Sigmoid colon (tissue), 7 donors: Measurements from ENCODE around the gene TLCD2. TPM values are rescaled to one million over a fixed set of nuclear protein-coding genes. Genes with fewer than 3 reads are reported as not detected.
"Not testable (repeated sequence)": the region's sequence is repeated elsewhere in the genome, so short reads cannot be mapped to it uniquely, and the experiment has no call there.

Experiments used
- DNase-seq: peaks from one replicate; pipeline ENCODE4 v3.0.0-alpha.2; 2019
- H3K27ac ChIP-seq, 4 donors: fragments of 200-600 bp; sonication (generic); one replicate each; pipeline ENCODE4 v1.5.1; 2016 to 2019; ENCODE audit warnings: mild to moderate bottlenecking in 1 of 4
- H3K27me3 ChIP-seq, 3 donors: fragments of 200-600 bp; sonication (generic); one replicate each; pipeline ENCODE4 v1.5.1; 2019; ENCODE audit warnings: mild to moderate bottlenecking in 1 of 3
- H3K36me3 ChIP-seq, 4 donors: fragments of 200-600 bp; sonication (generic); one replicate each; pipeline ENCODE4 v1.5.1; 2016 to 2019
- H3K4me1 ChIP-seq, 4 donors: fragments of 200-600 bp; sonication (generic); one replicate each; pipeline ENCODE4 v1.5.1; 2017 to 2019
- H3K4me3 ChIP-seq, 4 donors: fragments of 200-600 bp; sonication (generic); one replicate each; pipeline ENCODE4 v1.5.1; 2017 to 2019; ENCODE audit warnings: mild to moderate bottlenecking in 2 of 4, moderate library complexity in 1 of 4
- H3K9me3 ChIP-seq, 4 donors: fragments of 200-600 bp in 3 of 4; sonication (generic) in 3 of 4; one replicate each; pipeline versions ENCODE4 v1.5.1 to v1.6.1; 2013 to 2019
- EP300 ChIP-seq, 4 donors: sonication (generic); formaldehyde crosslinking; IDR thresholded peaks; one replicate each; pipeline ENCODE4 v1.6.1; 2017; ENCODE audit warnings: antibody characterized with exemption in 4 of 4
- POLR2A ChIP-seq, 2 donors: fragments of 450-650 bp; IDR thresholded peaks; one replicate each; pipeline ENCODE4 v1.6.1; 2016; ENCODE audit warnings: antibody characterized with exemption in 2 of 2, mild to moderate bottlenecking in 2 of 2, moderate library complexity in 2 of 2
- POLR2AphosphoS5 ChIP-seq, 4 donors: sonication (generic); formaldehyde crosslinking; IDR thresholded peaks; one replicate each; pipeline ENCODE4 v1.6.1; 2017; ENCODE audit warnings: antibody characterized with exemption in 4 of 4
- WGBS, 2 donors: extraction: QIAGEN DNeasy Blood & Tissue Kit; methylation state at CpG; one replicate each; pipeline ENCODE4 v1.1.7; 2013; 5-methylcytosine and 5-hydroxymethylcytosine counted together
- intact Hi-C: fragments of 100-400 bp; cut with DNase I; formaldehyde crosslinking; loops from one replicate; pipeline ENCODE4 v1.15.1; 2023
- polyA plus RNA-seq, 3 donors: library from polyadenylated mRNA; stranded (reverse); fragments of 200-250 nt; gene quantifications; one replicate each; pipeline ENCODE4 v1.2.3, GENCODE V29; 2013
- total RNA-seq, 4 donors: library from RNA; depleted of rRNA; stranded (reverse); fragments of >200 nt; gene quantifications; one replicate each; pipeline ENCODE4 v1.1.0, GENCODE V29; 2016
- TF ChIP-seq, protein P1 (sequence below), 4 experiments: fragments of 450-650 bp in 3 of 4; fragments of 200-600 bp in 1 of 4; IDR thresholded peaks; one replicate each; pipeline ENCODE4 v1.5.1; 2016 to 2019; ENCODE audit warnings: antibody characterized with exemption in 4 of 4, mild to moderate bottlenecking in 3 of 4, moderate library complexity in 2 of 4
- donor health status: healthy with polysubstance abuse.
- donor health status: Bipolar disorder and iron deficiency.
- donor health status: healthy.

The TLCD2 gene
- total and polyA plus RNA-seq, 7 donors, result 2.6 to 23.2 (median 5.4) TPM

DNA sequence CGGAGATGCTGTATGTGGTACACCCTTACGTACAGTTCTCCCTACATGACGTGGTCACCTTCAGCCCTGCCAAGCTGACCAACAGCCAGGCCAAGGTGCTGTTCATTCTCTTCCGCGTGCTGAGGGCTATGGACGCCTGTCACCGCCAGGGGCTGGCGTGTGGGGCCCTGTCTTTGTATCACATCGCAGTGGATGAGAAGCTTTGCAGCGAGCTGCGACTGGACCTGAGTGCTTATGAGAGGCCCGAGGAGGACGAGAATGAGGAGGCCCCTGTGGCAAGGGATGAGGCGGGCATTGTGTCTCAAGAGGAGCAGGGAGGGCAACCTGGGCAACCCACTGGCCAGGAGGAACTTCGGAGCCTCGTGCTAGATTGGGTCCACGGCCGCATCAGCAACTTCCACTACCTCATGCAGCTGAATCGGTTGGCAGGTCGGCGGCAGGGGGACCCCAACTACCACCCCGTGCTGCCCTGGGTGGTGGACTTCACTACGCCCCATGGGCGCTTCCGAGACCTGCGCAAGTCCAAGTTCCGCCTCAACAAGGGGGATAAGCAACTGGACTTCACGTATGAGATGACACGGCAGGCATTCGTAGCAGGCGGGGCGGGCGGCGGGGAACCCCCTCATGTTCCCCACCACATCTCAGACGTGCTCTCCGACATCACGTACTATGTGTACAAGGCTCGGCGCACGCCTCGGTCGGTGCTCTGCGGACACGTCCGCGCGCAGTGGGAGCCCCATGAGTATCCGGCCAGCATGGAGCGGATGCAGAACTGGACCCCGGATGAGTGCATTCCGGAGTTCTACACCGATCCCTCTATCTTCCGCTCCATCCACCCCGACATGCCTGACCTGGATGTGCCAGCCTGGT is 15.7 kb upstream of the TLCD2 start:
- Histone ChIP-seq H3K27me3 (no peaks in the 10 kb centered on the region), H3K27ac (peak overlapping the region in 2 of 4 donors; percentile 92 to 95)
- peak; percentile 60 for DNase-seq

DNA sequence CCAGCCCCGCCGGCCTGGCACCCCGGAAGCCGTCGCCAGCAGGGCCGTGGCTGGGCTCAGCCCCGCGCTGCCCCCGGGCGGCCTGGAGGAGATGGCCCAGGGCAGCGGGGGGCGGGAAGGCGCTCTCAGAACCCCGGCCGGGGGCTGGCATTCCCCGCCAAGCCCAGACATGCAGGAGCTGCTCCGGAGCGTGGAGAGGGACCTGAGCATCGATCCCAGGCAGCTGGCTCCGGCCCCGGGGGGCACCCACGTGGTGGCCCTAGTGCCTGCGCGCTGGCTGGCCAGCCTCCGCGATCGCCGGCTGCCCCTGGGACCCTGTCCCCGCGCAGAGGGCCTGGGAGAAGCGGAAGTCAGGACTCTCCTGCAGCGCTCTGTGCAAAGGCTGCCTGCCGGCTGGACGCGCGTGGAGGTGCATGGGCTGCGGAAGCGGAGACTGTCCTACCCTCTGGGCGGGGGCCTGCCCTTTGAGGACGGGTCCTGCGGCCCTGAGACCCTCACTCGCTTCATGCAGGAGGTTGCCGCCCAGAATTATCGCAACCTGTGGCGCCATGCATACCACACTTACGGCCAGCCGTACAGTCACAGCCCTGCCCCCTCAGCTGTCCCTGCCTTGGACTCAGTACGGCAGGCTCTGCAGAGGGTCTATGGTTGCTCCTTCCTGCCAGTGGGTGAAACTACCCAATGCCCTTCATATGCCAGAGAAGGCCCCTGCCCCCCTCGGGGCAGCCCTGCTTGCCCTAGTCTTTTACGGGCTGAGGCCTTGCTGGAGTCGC is 14.9 kb upstream of the TLCD2 start:
- TF ChIP-seq EP300 (IDR thresholded peaks at IDR 0.05) (no peak), POLR2A (IDR thresholded peaks at IDR 0.05) (no peak)
- TF ChIP-seq, protein P1, sequence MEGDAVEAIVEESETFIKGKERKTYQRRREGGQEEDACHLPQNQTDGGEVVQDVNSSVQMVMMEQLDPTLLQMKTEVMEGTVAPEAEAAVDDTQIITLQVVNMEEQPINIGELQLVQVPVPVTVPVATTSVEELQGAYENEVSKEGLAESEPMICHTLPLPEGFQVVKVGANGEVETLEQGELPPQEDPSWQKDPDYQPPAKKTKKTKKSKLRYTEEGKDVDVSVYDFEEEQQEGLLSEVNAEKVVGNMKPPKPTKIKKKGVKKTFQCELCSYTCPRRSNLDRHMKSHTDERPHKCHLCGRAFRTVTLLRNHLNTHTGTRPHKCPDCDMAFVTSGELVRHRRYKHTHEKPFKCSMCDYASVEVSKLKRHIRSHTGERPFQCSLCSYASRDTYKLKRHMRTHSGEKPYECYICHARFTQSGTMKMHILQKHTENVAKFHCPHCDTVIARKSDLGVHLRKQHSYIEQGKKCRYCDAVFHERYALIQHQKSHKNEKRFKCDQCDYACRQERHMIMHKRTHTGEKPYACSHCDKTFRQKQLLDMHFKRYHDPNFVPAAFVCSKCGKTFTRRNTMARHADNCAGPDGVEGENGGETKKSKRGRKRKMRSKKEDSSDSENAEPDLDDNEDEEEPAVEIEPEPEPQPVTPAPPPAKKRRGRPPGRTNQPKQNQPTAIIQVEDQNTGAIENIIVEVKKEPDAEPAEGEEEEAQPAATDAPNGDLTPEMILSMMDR (IDR thresholded peaks at IDR 0.05), result no peak
- no peaks in the 10 kb centered on the region for H3K9me3 ChIP-seq

More for the DNA sequence above, 15.7 kb upstream of the TLCD2 start:
- WGBS, 2 donors, result 95 to 96% methylated on average over 54 of the region's 54 CpGs
- H3K36me3 ChIP-seq, result peaks cover 0 to 26% (median 12%) of the 10 kb centered on the region in 4 donors
- intact Hi-C loops, result loop anchor here (2.0 kb wide), 1 partner anchor 59 kb away; no protein-coding TSS in a partner anchor
- peaks cover 0 to 68% (median 45%) of the 10 kb centered on the region in 4 donors for H3K4me1 ChIP-seq
- no peaks in the 10 kb centered on the region for H3K9me3 ChIP-seq
- TF ChIP-seq POLR2AphosphoS5 (IDR thresholded peaks at IDR 0.05) (no peak), EP300 (IDR thresholded peaks at IDR 0.05) (no peak), POLR2A (IDR thresholded peaks at IDR 0.05) (no peak)
- TF ChIP-seq, protein P1 (IDR thresholded peaks at IDR 0.05), result no peak
- H3K4me3 ChIP-seq, result peak overlapping the region in 3 of 4 donors; percentile 67 to 87 (median 87)

GRCh38 chr17:1724351-1724868 is 14.2 kb upstream of the TLCD2 start, which contains the start of gene WDR81:
Gene WDR81, plus strand, starts transcription at chr17:1724704. Its CDS starts 256 bp downstream, at chr17:1724960.
- peak in 1 of 4 donors; percentile 52 for TF ChIP-seq EP300 (IDR thresholded peaks at IDR 0.05)
- no peak for TF ChIP-seq POLR2A (IDR thresholded peaks at IDR 0.05)
- TF ChIP-seq POLR2AphosphoS5 (IDR thresholded peaks at IDR 0.05), result peak in 3 of 4 donors; percentile 53 to 74 (median 65)
- TF ChIP-seq, protein P1 (IDR thresholded peaks at IDR 0.05), result no peak
- intact Hi-C loops, result loop anchor here (1.0 to 2.0 kb wide), 2 partner anchors 60 to 105 kb away; partner anchors contain the start of gene SMYD4
- peaks cover 0 to 26% (median 12%) of the 10 kb centered on the region in 4 donors for H3K36me3 ChIP-seq
- H3K9me3 ChIP-seq, result no peaks in the 10 kb centered on the region
- peaks cover 0 to 58% (median 38%) of the 10 kb centered on the region in 4 donors for H3K4me1 ChIP-seq
- DNase-seq, result peak; percentile 96
- 0 to 1% methylated on average over 57 of the region's 57 CpGs for WGBS, 2 donors
- no peaks in the 10 kb centered on the region for H3K27me3 ChIP-seq
- peak within 1 kb of the TSS; percentile 50 to 87 (median 77) for H3K4me3 ChIP-seq
- H3K27ac ChIP-seq, result peak within 1 kb of the TSS; percentile 83 to 95 (median 90)

More for the DNA sequence above, 14.9 kb upstream of the TLCD2 start:
- Histone ChIP-seq H3K27me3 (no peaks in the 10 kb centered on the region), H3K27ac (peak overlapping the region; percentile 83 to 95 (median 90)), H3K36me3 (peaks cover 0 to 26% (median 12%) of the 10 kb centered on the region in 4 donors), H3K4me3 (peak overlapping the region; percentile 50 to 87 (median 77)), H3K4me1 (peaks cover 0 to 64% (median 44%) of the 10 kb centered on the region in 4 donors)
- WGBS, 2 donors, result 7 to 21% methylated on average over 51 of the region's 51 CpGs
- no peak for DNase-seq
- intact Hi-C loops, result loop anchor here (1.0 to 2.0 kb wide), 2 partner anchors 60 to 104 kb away; partner anchors contain the start of gene SMYD4

DNA sequence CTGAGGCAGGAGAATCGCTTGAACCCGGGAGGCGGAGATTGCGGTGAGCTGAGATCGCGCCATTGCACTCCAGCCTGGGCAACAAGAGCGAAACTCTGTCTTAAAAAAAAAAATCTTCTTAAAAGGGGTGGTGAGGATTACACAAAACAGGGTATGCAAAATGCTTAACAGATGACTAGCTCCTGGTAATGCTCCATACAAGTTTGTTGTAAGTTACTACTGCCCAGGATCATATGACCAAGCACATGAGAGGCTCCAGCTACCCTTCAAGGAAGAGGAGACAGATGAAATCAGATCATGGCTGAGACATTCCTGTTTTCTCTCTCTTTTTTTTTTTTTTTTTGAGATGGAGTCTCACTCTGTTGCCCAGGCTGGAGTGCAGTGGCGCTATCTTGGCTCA is 11.8 kb upstream of the TLCD2 start:
- intact Hi-C loops, H3K27me3 ChIP-seq, H3K4me3 ChIP-seq, H3K9me3 ChIP-seq: not testable (repeated sequence)
- Histone ChIP-seq H3K4me1 (peaks cover 0 to 55% (median 49%) of the 10 kb centered on the region in 4 donors), H3K36me3 (peaks cover 0 to 11% (median 0%) of the 10 kb centered on the region in 4 donors), H3K27ac (peak overlapping the region in 1 of 4 donors; percentile 92)
- 91 to 97% methylated on average over 8 of the region's 8 CpGs for WGBS, 2 donors
- peak; percentile 37 for DNase-seq
